ENCODE data around the gene HOXA3. TPM values are rescaled to one million over a fixed set of nuclear protein-coding genes. Genes with fewer than 3 reads are reported as not detected.

The HOXA3 gene
- total RNA-seq, 1 experiment from 2014 or later = not detected

- H4K91ac ChIP-seq (ENCODE audit: insufficient read length, low read depth, low read length) = no peak overlapping the region
- TF ChIP-seq CTCF (conservative IDR thresholded peaks at IDR 0.05) = no peak
- no peak overlapping the region for H2BK12ac ChIP-seq (ENCODE audit: insufficient read length, low read depth, low read length)
- Mint-ChIP-seq H3K27ac (no peak overlapping the region; a peak in 1 of 7 replicates), H3K36me3 (ENCODE audit: insufficient read depth in 1 of 3, low read depth in 3 of 3) (no peaks in the 10 kb centered on the region), H3K9me3 (peaks cover 8 to 22% of the 10 kb centered on the region in 2 experiments), H3K4me1 (peaks cover 23 to 51% of the 10 kb centered on the region in 2 experiments), H3K27me3 (ENCODE audit: low read depth) (peaks cover 100% of the 10 kb centered on the region), H3K4me3 (no peak overlapping the region; a peak in 1 of 5 replicates)
- no peak overlapping the region for H3K18ac ChIP-seq (ENCODE audit: insufficient read length, low read depth, low read length)
- no peak overlapping the region for H3T11ph ChIP-seq (ENCODE audit: low read length)
- H3K27ac ChIP-seq (ENCODE audit: insufficient read length, low read depth, low read length) = no peak overlapping the region
- H3K4me1 ChIP-seq (ENCODE audit: insufficient read depth, low read length) = no peaks in the 10 kb centered on the region
- peaks cover 96% of the 10 kb centered on the region for H3K27me3 ChIP-seq (ENCODE audit: insufficient read depth, low read length)
- H2AFZ ChIP-seq (ENCODE audit: low read length) = no peak overlapping the region
- DNase-seq = no peak
- peaks cover 2% of the 10 kb centered on the region for H4K20me1 ChIP-seq (ENCODE audit: control insufficient read depth, insufficient read depth, insufficient read length)
- no peak overlapping the region for H4K5ac ChIP-seq (ENCODE audit: insufficient read length, low read depth, low read length)
- H2AK5ac ChIP-seq (ENCODE audit: insufficient read length, low read length) = no peak overlapping the region
- no peak overlapping the region for H3K56ac ChIP-seq (ENCODE audit: insufficient read length, low read depth, low read length)
- peak overlapping the region; percentile 6 for H3K4me2 ChIP-seq (ENCODE audit: insufficient read depth, insufficient read length, low read length)
- H4K8ac ChIP-seq (replicated peaks; ENCODE audit: insufficient read length, low read depth, low read length) = no peak overlapping the region
- H2BK15ac ChIP-seq (ENCODE audit: low read depth, low read length) = no peak overlapping the region
- H3K9ac ChIP-seq (ENCODE audit: extremely low read depth, insufficient read length, low read length) = no peak overlapping the region
- no peak overlapping the region for H3K23ac ChIP-seq (ENCODE audit: insufficient read length, low read depth, low read length)
- H3K79me2 ChIP-seq (ENCODE audit: insufficient read depth, low read length) = no peaks in the 10 kb centered on the region
- WGBS (ENCODE audit: extremely low coverage, insufficient read length, low lambda C conversion rate) = no CpG with 5 or more reads among the region's 8 CpGs
- no peak overlapping the region for H2BK5ac ChIP-seq (ENCODE audit: insufficient read length, low read length)
- H3K79me1 ChIP-seq (ENCODE audit: insufficient read depth, low read depth, low read length, poor library complexity, severe bottlenecking) = no peaks in the 10 kb centered on the region
- no peak overlapping the region for H3K14ac ChIP-seq (ENCODE audit: insufficient read depth, low read length)
- H3K9me3 ChIP-seq (ENCODE audit: control insufficient read depth, low read depth, low read length) = no peaks in the 10 kb centered on the region
- H3K4ac ChIP-seq (ENCODE audit: low read depth, low read length) = no peak overlapping the region
- H3K23me2 ChIP-seq (ENCODE audit: insufficient read length, low read depth, low read length, poor library complexity, severe bottlenecking) = peaks cover 5% of the 10 kb centered on the region
- no peak overlapping the region for H2BK120ac ChIP-seq (ENCODE audit: low read depth, low read length, poor library complexity, severe bottlenecking)
- H2BK20ac ChIP-seq (ENCODE audit: low read depth, low read length, poor library complexity, severe bottlenecking) = no peak overlapping the region
Measured at GRCh38 chr7:27100694-27101170, 51.7 kb downstream of the HOXA3 start.

Data from H9 (cell line).